ENCODE data around the gene SIAE. TPM values are rescaled to one million over a fixed set of nuclear protein-coding genes. Genes with fewer than 3 reads are reported as not detected.

The SIAE gene
- total RNA-seq, 3 donors from 2014 or later, result 12.5 to 17.0 (median 14.9) TPM

DNA sequence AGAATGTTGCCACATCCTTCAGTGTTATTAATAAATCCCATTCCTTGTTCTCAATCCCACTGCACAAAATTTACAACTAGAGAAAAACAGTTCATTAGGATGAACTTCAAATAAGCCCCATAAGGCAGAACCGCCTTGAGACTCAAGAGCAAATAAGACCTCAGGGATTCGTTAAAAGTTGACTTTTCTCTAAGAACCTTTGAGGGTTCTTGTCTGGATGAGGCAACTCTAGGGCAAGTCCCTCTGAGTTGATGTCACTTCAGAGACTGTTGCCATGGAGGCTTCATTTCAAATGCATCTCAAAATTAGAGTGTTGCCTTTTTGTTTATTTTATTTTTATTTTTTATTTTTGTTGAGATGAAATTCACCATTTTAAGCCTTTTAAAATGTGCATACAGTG, 82.1 kb downstream of the SIAE start:
- Histone ChIP-seq H3K4me1 (no peaks in the 10 kb centered on the region), H3K4me3 (no peak overlapping the region), H3K27me3 (no peaks in the 10 kb centered on the region), H3K36me3 (no peaks in the 10 kb centered on the region), H3K27ac (no peak overlapping the region), H3K9me3 (no peaks in the 10 kb centered on the region)
- TF ChIP-seq POLR2A (IDR thresholded peaks at IDR 0.05) (no peak), POLR2AphosphoS5 (IDR thresholded peaks at IDR 0.05) (no peak)
- TF ChIP-seq, protein P1, sequence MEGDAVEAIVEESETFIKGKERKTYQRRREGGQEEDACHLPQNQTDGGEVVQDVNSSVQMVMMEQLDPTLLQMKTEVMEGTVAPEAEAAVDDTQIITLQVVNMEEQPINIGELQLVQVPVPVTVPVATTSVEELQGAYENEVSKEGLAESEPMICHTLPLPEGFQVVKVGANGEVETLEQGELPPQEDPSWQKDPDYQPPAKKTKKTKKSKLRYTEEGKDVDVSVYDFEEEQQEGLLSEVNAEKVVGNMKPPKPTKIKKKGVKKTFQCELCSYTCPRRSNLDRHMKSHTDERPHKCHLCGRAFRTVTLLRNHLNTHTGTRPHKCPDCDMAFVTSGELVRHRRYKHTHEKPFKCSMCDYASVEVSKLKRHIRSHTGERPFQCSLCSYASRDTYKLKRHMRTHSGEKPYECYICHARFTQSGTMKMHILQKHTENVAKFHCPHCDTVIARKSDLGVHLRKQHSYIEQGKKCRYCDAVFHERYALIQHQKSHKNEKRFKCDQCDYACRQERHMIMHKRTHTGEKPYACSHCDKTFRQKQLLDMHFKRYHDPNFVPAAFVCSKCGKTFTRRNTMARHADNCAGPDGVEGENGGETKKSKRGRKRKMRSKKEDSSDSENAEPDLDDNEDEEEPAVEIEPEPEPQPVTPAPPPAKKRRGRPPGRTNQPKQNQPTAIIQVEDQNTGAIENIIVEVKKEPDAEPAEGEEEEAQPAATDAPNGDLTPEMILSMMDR (IDR thresholded peaks at IDR 0.05), result no peak
- intact Hi-C loops (cut with DNase I; ENCODE audit: low total_unique reads), result no loop called here
- no peak for DNase-seq (ENCODE audit: low spot score in 2 of 2)

DNA sequence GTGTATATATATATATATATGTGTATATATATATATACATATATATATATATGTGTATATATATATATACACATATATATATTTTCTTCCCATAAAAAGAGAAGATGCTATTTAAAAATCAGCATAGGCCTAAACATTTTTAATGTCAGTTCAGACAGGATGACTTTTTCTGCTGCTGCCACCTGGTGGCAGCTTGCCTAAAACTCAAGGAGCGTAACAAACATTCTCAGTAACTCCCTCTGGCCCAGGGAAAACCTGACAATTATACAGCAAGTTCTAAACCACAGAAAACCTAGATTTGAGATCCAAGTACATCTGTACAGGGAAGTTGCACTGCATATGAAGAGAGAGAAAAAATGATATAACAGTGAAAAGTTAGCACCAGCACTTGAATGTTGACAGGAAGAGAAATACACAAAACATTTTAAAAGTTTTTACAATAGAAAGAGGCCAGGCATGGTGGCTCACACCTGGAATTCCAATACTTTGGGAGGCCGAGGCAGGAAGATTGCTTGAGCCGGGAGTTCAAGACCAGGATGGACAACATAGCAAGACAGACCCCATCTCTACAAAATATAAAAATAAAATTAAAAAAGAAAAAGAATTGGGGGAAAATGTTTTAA, 87.2 kb downstream of the SIAE start:
- TF ChIP-seq POLR2AphosphoS5 (IDR thresholded peaks at IDR 0.05), result no peak
- TF ChIP-seq, protein P1 (IDR thresholded peaks at IDR 0.05), result peak in 2 of 3 donors; percentile 33 to 57
- H3K4me3 ChIP-seq, result no peak overlapping the region
- no peaks in the 10 kb centered on the region for H3K4me1 ChIP-seq
- no peaks in the 10 kb centered on the region for H3K9me3 ChIP-seq
- intact Hi-C loops (cut with DNase I; ENCODE audit: low total_unique reads), result no loop called here
- H3K27me3 ChIP-seq, result no peaks in the 10 kb centered on the region
- H3K36me3 ChIP-seq, result no peaks in the 10 kb centered on the region
- DNase-seq (ENCODE audit: low spot score in 2 of 2), result no peak
- no peak overlapping the region for H3K27ac ChIP-seq

DNA sequence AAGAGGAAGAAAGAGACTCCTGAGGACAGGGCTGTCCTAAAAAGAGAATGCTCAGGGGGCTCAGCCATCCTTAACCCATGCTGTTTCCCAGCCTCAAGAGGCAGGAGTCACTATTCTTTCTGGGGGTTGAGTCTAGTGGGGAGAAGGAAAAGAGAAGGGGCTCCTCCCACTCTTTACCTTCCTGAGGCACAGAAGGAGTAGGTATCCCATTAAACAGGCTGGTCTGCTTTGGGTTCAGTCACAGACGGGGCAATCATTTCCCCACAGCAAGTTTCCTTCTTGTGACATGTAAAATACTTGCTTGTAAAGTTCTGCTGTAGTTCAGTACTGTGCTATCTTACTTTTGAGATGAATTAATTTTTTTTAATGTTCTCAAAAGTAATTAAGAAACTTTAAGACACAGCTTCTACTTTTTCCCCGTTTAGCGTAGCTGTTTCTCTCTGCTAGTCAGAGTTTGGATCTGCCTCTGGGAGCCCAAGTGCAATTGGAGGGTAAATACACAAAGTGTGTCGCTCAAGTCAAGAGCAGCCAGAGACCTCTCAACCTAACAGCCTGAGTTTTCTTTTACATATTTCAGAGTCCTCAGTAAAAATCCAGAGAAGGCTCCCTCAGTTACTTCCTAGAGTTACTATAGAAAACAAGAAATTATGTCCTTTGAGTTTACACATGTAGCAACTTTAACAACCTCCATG, 88.7 kb downstream of the SIAE start:
- no peak for DNase-seq (ENCODE audit: low spot score in 2 of 2)
- TF ChIP-seq, protein P1 (IDR thresholded peaks at IDR 0.05), result no peak
- TF ChIP-seq POLR2AphosphoS5 (IDR thresholded peaks at IDR 0.05) (no peak), POLR2A (IDR thresholded peaks at IDR 0.05) (no peak)
- H3K9me3 ChIP-seq, result no peaks in the 10 kb centered on the region
- H3K27me3 ChIP-seq, result no peaks in the 10 kb centered on the region
- no peak overlapping the region for H3K27ac ChIP-seq
- H3K4me1 ChIP-seq, result no peaks in the 10 kb centered on the region
- H3K36me3 ChIP-seq, result no peaks in the 10 kb centered on the region
- H3K4me3 ChIP-seq, result no peak overlapping the region
- intact Hi-C loops (cut with DNase I; ENCODE audit: low total_unique reads), result no loop called here

DNA sequence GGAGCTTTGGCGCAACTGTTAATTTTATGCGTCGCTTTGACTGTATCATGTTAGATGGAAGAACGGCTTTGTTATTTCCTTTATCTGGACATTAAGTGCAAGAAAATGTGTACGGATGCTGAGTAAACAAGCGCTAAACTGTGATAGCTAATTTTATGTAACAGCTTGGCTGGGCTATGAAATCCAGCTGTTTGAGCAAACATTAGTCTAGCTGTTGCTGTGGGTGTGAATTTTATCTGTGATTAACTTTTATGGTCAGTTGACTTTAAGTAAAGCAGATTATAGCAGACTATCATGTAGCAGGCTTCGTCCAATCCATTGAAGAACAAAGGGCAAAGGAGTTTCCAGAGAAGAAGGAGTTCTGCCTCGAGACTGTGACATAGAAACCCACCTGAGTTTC, 89.8 kb downstream of the SIAE start:
- intact Hi-C loops (cut with DNase I; ENCODE audit: low total_unique reads), result no loop called here
- no peaks in the 10 kb centered on the region for H3K27me3 ChIP-seq
- no peaks in the 10 kb centered on the region for H3K4me1 ChIP-seq
- H3K9me3 ChIP-seq, result no peaks in the 10 kb centered on the region
- TF ChIP-seq POLR2A (IDR thresholded peaks at IDR 0.05) (no peak), POLR2AphosphoS5 (IDR thresholded peaks at IDR 0.05) (no peak)
- TF ChIP-seq, protein P1 (IDR thresholded peaks at IDR 0.05), result no peak
- H3K4me3 ChIP-seq, result no peak overlapping the region
- no peaks in the 10 kb centered on the region for H3K36me3 ChIP-seq
- no peak for DNase-seq (ENCODE audit: low spot score in 2 of 2)
- no peak overlapping the region for H3K27ac ChIP-seq

Other genes starting within 250 kb of the SIAE start
- not detected for gene OR8B4, start 248.9 kb downstream of the SIAE start, total RNA-seq
- not detected for gene OR8B8, start 228.0 kb downstream of the SIAE start, total RNA-seq
- gene OR8B12, start 130.1 kb downstream of the SIAE start, total RNA-seq, result not detected
- gene OR8A1, start 103.7 kb downstream of the SIAE start, total RNA-seq, result not detected
- gene PANX3, start 62.3 kb downstream of the SIAE start, total RNA-seq, result not detected
- gene TBRG1, start 50.9 kb downstream of the SIAE start, total RNA-seq, result 10 to 100 TPM; 34.7 to 49.0 (median 34.9) TPM
- gene SPA17, start 165 bp upstream of the SIAE start, total RNA-seq, result 10 to 100 TPM in 1 of 3 donors, 1 to 10 TPM in 2; 2.9 to 15.2 (median 9.8) TPM
- under 1 TPM; 0.33 to 0.48 (median 0.44) TPM for gene NRGN, start 66.2 kb upstream of the SIAE start, total RNA-seq
- 10 to 100 TPM in 1 of 3 donors, 1 to 10 TPM in 1, not detected in 1; 8.8 to 20.5 TPM for gene VSIG2, start 78.5 kb upstream of the SIAE start, total RNA-seq
- gene ESAM, start 88.6 kb upstream of the SIAE start, total RNA-seq, result 10 to 100 TPM; 11.6 to 38.7 (median 19.8) TPM
- 10 to 100 TPM; 10.9 to 34.2 (median 27.2) TPM for gene MSANTD2, start 126.7 kb upstream of the SIAE start, total RNA-seq
- 10 to 100 TPM in 2 of 3 donors, 1 to 10 TPM in 1; 9.1 to 30.9 (median 15.4) TPM for gene ROBO3, start 191.7 kb upstream of the SIAE start, total RNA-seq
- gene ROBO4, start 224.1 kb upstream of the SIAE start, total RNA-seq, result 10 to 100 TPM; 11.9 to 30.5 (median 12.8) TPM
- gene HEPN1, start 245.5 kb upstream of the SIAE start, total RNA-seq, result not detected